ENCODE data around the gene SLC7A9. TPM values are rescaled to one million over a fixed set of nuclear protein-coding genes. Genes with fewer than 3 reads are reported as not detected.
"Not testable (repeated sequence)": the region's sequence is repeated elsewhere in the genome, so short reads cannot be mapped to it uniquely, and the experiment has no call there.

SLC7A9 gene
- total RNA-seq, 3 donors from 2014 or later (not counting 1 experiment from before 2014, with no cell fraction given): 0.75 to 0.80 TPM; not detected in 1

GRCh38 chr19:32837531-32837930 lies 32.0 kb downstream of the SLC7A9 start:
- H3K4me3 Mint-ChIP-seq: no peak overlapping the region
- no peak for ATAC-seq

GRCh38 chr19:32833388-32833787 lies 36.2 kb downstream of the SLC7A9 start:
- H3K27ac ChIP-seq (ENCODE audit: low read length); H3K27me3 ChIP-seq (ENCODE audit: control insufficient read depth, insufficient read depth, low read length); H3K4me1 Mint-ChIP-seq; H3K9me3 Mint-ChIP-seq; H3K27ac Mint-ChIP-seq; H3K9me3 ChIP-seq (ENCODE audit: control insufficient read depth, insufficient read depth, low read length); ATAC-seq; H3K27me3 Mint-ChIP-seq (ENCODE audit: low read depth in 2 of 2); H3K36me3 ChIP-seq (ENCODE audit: control insufficient read depth, insufficient read depth, low read length); H3K4me3 ChIP-seq (ENCODE audit: low read length); H3K4me1 ChIP-seq (ENCODE audit: control insufficient read depth, insufficient read depth, low read length); DNase-seq; H3K36me3 Mint-ChIP-seq; intact Hi-C loops (cut with micrococcal nuclease); H3K4me3 Mint-ChIP-seq: not testable (repeated sequence)
- 96% methylated on average over 5 of the region's 7 CpGs for WGBS (ENCODE audit: insufficient coverage)

More at GRCh38 chr19:32837531-32837930, 32.0 kb downstream of the SLC7A9 start:
- H3K27me3 ChIP-seq (ENCODE audit: control insufficient read depth, insufficient read depth, low read length): no peaks in the 10 kb centered on the region
- no peak for DNase-seq
- peaks cover 4% of the 10 kb centered on the region for H3K9me3 ChIP-seq (ENCODE audit: control insufficient read depth, insufficient read depth, low read length)
- no peak overlapping the region for H3K27ac Mint-ChIP-seq
- peaks cover 12% of the 10 kb centered on the region for H3K36me3 Mint-ChIP-seq
- WGBS (ENCODE audit: insufficient coverage): 53% methylated on average over 3 of the region's 7 CpGs
- no peaks in the 10 kb centered on the region for H3K4me1 ChIP-seq (ENCODE audit: control insufficient read depth, insufficient read depth, low read length)
- no peaks in the 10 kb centered on the region for H3K36me3 ChIP-seq (ENCODE audit: control insufficient read depth, insufficient read depth, low read length)
- no peak for TF ChIP-seq CTCF (IDR thresholded peaks at IDR 0.05)
- peaks cover 0 to 2% of the 10 kb centered on the region in 2 donors for H3K27me3 Mint-ChIP-seq (ENCODE audit: low read depth in 2 of 2)
- H3K27ac ChIP-seq (ENCODE audit: low read length): no peak overlapping the region
- peaks cover 5 to 13% of the 10 kb centered on the region in 2 donors for H3K9me3 Mint-ChIP-seq
- H3K4me1 Mint-ChIP-seq: no peaks in the 10 kb centered on the region
- intact Hi-C loops (cut with micrococcal nuclease): no loop called here
- no peak overlapping the region for H3K4me3 ChIP-seq (ENCODE audit: low read length)

- H3K27me3 ChIP-seq (ENCODE audit: control insufficient read depth, insufficient read depth, low read length); H3K36me3 Mint-ChIP-seq; intact Hi-C loops (cut with micrococcal nuclease); H3K36me3 ChIP-seq (ENCODE audit: control insufficient read depth, insufficient read depth, low read length); DNase-seq; H3K9me3 Mint-ChIP-seq; H3K4me3 ChIP-seq (ENCODE audit: low read length); ATAC-seq; H3K9me3 ChIP-seq (ENCODE audit: control insufficient read depth, insufficient read depth, low read length); H3K27ac ChIP-seq (ENCODE audit: low read length); H3K27ac Mint-ChIP-seq; H3K4me1 Mint-ChIP-seq; H3K4me3 Mint-ChIP-seq; H3K27me3 Mint-ChIP-seq (ENCODE audit: low read depth in 2 of 2); H3K4me1 ChIP-seq (ENCODE audit: control insufficient read depth, insufficient read depth, low read length): not testable (repeated sequence)
- 94% methylated on average over 7 of the region's 7 CpGs for WGBS (ENCODE audit: insufficient coverage)
Measured at GRCh38 chr19:32832825-32833224, 36.7 kb downstream of the SLC7A9 start.

- H3K4me1 ChIP-seq (ENCODE audit: control insufficient read depth, insufficient read depth, low read length); H3K27me3 ChIP-seq (ENCODE audit: control insufficient read depth, insufficient read depth, low read length); H3K4me3 Mint-ChIP-seq; H3K27ac Mint-ChIP-seq; H3K27me3 Mint-ChIP-seq (ENCODE audit: low read depth in 2 of 2); intact Hi-C loops (cut with micrococcal nuclease); DNase-seq; H3K4me1 Mint-ChIP-seq; H3K9me3 ChIP-seq (ENCODE audit: control insufficient read depth, insufficient read depth, low read length); H3K36me3 ChIP-seq (ENCODE audit: control insufficient read depth, insufficient read depth, low read length); H3K9me3 Mint-ChIP-seq; H3K4me3 ChIP-seq (ENCODE audit: low read length); ATAC-seq; H3K36me3 Mint-ChIP-seq; H3K27ac ChIP-seq (ENCODE audit: low read length): not testable (repeated sequence)
- 95% methylated on average over 12 of the region's 12 CpGs for WGBS (ENCODE audit: insufficient coverage)
Measured at GRCh38 chr19:32832094-32832493, 37.5 kb downstream of the SLC7A9 start.

GRCh38 chr19:32831611-32832010 lies 38.0 kb downstream of the SLC7A9 start:
- Mint-ChIP-seq H3K9me3 (no peaks in the 10 kb centered on the region), H3K36me3 (no peaks in the 10 kb centered on the region), H3K27me3 (ENCODE audit: low read depth in 2 of 2) (peaks cover 0 to 6% of the 10 kb centered on the region in 2 donors), H3K27ac (no peak overlapping the region), H3K4me1 (no peaks in the 10 kb centered on the region), H3K4me3 (no peak overlapping the region)
- WGBS (ENCODE audit: insufficient coverage): 94% methylated on average over 5 of the region's 5 CpGs
- no peaks in the 10 kb centered on the region for H3K36me3 ChIP-seq (ENCODE audit: control insufficient read depth, insufficient read depth, low read length)
- DNase-seq: no peak
- no peaks in the 10 kb centered on the region for H3K27me3 ChIP-seq (ENCODE audit: control insufficient read depth, insufficient read depth, low read length)
- no peaks in the 10 kb centered on the region for H3K9me3 ChIP-seq (ENCODE audit: control insufficient read depth, insufficient read depth, low read length)
- no peak overlapping the region for H3K27ac ChIP-seq (ENCODE audit: low read length)
- intact Hi-C loops (cut with micrococcal nuclease): no loop called here
- no peak for ATAC-seq
- no peaks in the 10 kb centered on the region for H3K4me1 ChIP-seq (ENCODE audit: control insufficient read depth, insufficient read depth, low read length)
- H3K4me3 ChIP-seq (ENCODE audit: low read length): no peak overlapping the region
- TF ChIP-seq CTCF (IDR thresholded peaks at IDR 0.05): no peak
